AG09319 (cell line): ENCODE measurements around the gene ST7.

Experiments
- DNase-seq: peaks from one replicate; pipeline ENCODE4 v3.0.0-alpha.2; 2010; ENCODE audit warnings: low read depth; ENCODE audit errors: extremely low read depth
- TF ChIP-seq, protein P1 (sequence below): IDR thresholded peaks from 2 replicates; pipeline ENCODE4 v1.5.1; 2011; ENCODE audit warnings: low read depth, mild to moderate bottlenecking, inconsistent platforms, low read length, moderate library complexity

The ST7 gene

DNA sequence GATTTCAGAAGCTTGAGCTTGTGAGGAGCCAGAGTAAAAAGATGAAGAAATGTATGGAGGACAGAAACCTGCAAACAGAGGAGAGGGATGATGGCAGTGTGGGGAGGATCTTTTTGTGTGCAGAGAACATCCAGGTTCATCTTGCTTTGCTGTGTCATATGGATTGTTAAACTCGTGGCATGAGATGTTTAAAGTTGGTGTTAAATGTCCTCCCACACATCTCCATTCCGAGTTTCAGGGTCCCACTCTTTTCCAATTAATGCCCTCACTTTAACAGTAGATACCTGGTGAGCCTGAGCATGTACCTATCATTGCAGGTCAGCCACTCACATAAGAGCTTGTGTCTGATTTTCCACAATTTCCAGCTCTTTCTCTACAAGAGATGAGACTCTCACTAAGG is 147.7 kb downstream of the ST7 start:
- no peak for DNase-seq
- TF ChIP-seq, protein P1, sequence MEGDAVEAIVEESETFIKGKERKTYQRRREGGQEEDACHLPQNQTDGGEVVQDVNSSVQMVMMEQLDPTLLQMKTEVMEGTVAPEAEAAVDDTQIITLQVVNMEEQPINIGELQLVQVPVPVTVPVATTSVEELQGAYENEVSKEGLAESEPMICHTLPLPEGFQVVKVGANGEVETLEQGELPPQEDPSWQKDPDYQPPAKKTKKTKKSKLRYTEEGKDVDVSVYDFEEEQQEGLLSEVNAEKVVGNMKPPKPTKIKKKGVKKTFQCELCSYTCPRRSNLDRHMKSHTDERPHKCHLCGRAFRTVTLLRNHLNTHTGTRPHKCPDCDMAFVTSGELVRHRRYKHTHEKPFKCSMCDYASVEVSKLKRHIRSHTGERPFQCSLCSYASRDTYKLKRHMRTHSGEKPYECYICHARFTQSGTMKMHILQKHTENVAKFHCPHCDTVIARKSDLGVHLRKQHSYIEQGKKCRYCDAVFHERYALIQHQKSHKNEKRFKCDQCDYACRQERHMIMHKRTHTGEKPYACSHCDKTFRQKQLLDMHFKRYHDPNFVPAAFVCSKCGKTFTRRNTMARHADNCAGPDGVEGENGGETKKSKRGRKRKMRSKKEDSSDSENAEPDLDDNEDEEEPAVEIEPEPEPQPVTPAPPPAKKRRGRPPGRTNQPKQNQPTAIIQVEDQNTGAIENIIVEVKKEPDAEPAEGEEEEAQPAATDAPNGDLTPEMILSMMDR: no peak

DNA sequence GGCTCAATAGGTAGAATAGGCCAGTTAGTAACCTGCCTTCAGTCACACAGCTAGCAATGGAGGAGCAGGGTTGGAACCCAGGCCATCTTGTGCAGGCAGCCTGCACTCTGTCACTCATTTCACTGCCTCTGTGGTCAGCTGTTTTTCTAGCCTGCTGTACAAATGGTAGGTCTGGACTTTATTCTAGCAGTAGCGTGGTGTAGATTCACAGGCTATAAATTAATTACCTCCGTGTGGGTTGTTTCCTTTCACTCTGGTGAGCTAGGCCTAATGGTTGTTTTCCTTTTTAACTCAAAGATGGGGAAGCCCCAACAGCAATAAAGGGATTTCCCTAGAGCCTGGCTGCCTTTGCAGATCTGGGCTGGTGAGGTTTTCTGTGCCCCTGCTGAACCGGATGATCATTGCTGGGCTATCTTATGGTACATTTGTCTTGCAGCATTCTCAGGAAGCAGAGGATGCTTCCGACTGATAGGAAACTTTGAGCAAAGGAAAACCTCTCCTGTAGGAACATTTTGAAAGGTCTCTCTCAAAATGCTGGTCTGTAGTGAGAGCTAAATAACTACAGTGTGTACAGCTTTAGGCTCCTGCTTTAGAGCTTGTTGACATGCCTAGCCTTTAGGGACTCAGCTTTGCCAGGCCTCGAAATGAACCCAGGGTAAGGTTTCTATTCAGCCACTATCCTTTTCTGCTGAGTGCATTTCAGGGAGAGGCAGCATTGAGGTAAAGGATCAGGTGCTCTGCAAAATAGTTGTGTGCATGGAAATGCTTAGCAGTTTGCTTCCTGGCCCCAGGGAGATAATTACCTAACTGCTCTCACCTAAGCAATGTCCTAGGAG is 157.4 kb downstream of the ST7 start:
- DNase-seq: no peak
- TF ChIP-seq, protein P1: no peak

DNA sequence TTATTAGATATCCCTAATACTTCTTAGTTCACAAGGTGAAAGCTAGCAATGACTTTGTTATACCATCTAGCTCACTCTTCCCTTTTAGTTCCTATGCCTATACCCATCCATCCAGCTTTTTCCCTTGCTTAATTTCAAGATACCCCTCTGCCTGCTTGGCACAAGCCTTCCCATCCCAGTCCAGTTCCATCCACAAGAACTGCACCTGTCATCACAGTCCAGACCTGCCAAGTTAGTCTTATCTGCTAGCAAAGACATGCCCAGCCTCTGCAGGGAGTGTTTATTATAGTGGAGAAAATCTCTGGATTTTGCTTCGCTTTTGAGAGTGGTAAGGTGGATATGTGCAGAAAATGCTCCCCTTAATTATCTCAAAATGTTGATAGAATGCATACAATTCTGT is 158.2 kb downstream of the ST7 start:
- no peak for DNase-seq
- TF ChIP-seq, protein P1: no peak

DNA sequence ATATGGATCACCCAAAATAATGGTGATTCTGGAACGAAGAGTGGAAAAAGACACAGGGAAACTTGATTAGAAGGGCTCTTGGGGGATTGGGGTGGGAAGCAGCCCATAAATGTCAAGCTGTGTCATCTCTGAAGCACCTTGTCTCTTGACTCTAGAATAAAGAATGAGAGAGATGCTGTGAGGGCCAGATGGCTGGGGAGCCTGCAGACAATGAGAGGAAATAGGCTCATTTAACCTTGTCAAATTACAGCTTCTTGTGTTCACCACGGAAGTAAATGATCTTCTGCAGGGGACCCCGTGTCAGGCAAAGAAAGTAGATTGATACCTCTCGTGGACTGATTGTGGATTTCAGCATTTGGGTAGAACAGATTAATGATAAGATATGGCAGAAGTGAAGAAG is 159.3 kb downstream of the ST7 start:
- no peak for DNase-seq
- TF ChIP-seq, protein P1: no peak

DNA sequence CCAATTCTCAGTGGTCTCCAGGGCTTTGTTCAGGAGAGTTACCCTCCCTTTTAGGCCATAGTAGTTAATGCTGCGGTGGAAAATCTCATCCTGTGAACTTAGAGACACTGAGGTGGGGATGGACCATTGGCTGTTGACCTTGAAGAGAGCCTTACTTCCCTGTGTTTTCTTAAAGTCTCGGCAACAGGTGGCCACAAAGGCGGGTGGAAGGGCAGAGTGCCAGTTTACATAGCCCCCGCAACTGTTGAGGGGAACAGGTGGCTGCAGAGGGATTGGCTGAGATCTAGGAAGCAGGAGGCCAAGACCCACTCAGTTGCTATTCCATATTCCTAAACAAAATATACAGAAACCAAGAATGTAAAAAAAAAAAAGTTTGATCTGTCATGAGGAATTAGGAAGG is 160.6 kb downstream of the ST7 start:
- TF ChIP-seq, protein P1: no peak
- no peak for DNase-seq

DNA sequence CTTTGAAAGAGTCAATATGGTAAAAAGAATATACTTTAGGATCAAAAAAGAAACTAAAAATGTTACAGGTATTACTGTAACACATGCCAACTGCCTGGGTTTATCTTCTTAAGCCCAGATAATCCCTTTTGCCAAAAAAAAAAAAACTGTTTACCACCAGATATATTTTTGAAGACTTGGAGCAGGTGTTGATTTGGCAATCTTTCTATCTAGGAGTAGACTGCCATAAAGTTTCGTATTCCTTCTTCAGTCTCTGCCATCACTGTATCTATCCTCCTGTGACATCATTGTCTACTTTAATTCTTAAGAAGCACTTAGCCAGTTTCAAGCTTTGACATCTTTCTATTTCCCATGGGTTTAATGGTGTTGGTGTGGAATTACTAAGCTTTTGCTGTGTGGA is 161.0 kb downstream of the ST7 start:
- no peak for DNase-seq
- TF ChIP-seq, protein P1: no peak

DNA sequence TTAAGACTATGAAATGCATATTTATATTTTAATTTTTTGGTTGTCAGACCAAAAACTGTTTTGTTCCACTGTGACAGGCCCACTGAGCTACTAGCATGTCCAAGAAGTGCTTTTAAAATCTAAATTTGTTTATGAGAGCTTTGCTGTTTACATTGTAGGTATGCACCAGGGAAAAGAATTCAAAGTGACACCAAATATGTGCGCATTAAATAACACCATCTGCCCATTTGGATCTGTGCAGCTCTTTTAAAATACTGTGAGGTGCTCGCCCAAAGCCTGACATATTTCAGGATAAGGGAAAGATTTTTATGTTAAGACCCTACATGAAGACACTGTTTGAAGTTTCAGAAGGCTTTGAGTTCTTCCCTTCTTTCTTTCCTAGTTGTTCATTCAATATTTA is 162.9 kb downstream of the ST7 start:
- no peak for DNase-seq
- TF ChIP-seq, protein P1: no peak
